CD14-positive monocyte (primary cell): ENCODE results near the gene MORC4. TPM values are rescaled to one million over a fixed set of nuclear protein-coding genes. Genes with fewer than 3 reads are reported as not detected.

Experiments
- DNase-seq, 3 donors: peaks; one replicate each; pipeline ENCODE4 v3.0.0-alpha.2; 2011 to 2022
- H2AFZ ChIP-seq: 2 replicates; pipeline ENCODE4 v1.6.0; 2012; ENCODE audit warnings: mild to moderate bottlenecking, low read depth, low read length, inconsistent platforms; ENCODE audit not compliant: insufficient read depth, poor library complexity, severe bottlenecking
- H3K27ac ChIP-seq, 2 donors: 1 replicate in 1 of 2; 2 replicates in 1 of 2; pipeline ENCODE4 v1.5.1; 2012 to 2013; ENCODE audit warnings: low read length in 2 of 2, control low read depth in 1 of 2, inconsistent platforms in 1 of 2, low read depth in 1 of 2, mild to moderate bottlenecking in 1 of 2
- H3K27me3 ChIP-seq, 2 donors: one replicate each; pipeline versions ENCODE4 v1.6.0 to v1.6.1; 2011 to 2013; ENCODE audit warnings: low read length in 2 of 2; ENCODE audit not compliant: control insufficient read depth in 2 of 2, insufficient read depth in 2 of 2
- H3K36me3 ChIP-seq, 2 donors: replicated peaks in 1 of 2; 1 replicate in 1 of 2; 2 replicates in 1 of 2; pipeline versions ENCODE4 v1.5.1 to v1.6.1; 2012 to 2013; ENCODE audit warnings: low read length in 2 of 2, control low read depth in 1 of 2, inconsistent platforms in 1 of 2, mild to moderate bottlenecking in 1 of 2; ENCODE audit not compliant: insufficient read depth in 2 of 2, control insufficient read depth in 1 of 2
- H3K4me1 ChIP-seq, 2 donors: 1 replicate in 1 of 2; 2 replicates in 1 of 2; pipeline versions ENCODE4 v1.5.1 to v1.6.1; 2012 to 2013; ENCODE audit warnings: low read length in 2 of 2, control low read depth in 1 of 2, inconsistent platforms in 1 of 2, mild to moderate bottlenecking in 1 of 2, moderate library complexity in 1 of 2; ENCODE audit not compliant: insufficient read depth in 2 of 2, control insufficient read depth in 1 of 2
- H3K4me2 ChIP-seq: replicated peaks from 2 replicates; pipeline ENCODE3; 2012; ENCODE audit warnings: low read length, moderate library complexity, mild to moderate bottlenecking; ENCODE audit not compliant: poor library complexity, severe bottlenecking; ENCODE audit errors: extremely low read depth
- H3K4me3 ChIP-seq, 3 experiments: fragments of 200-600 bp in 1 of 3; sonication (generic) in 1 of 3; replicated peaks in 1 of 3; 1 replicate in 2 of 3; 2 replicates in 1 of 3; pipeline ENCODE4 v1.5.1; 2011 to 2013; ENCODE audit warnings: low read length in 3 of 3, mild to moderate bottlenecking in 3 of 3, control low read depth in 2 of 3, low read depth in 2 of 3, inconsistent platforms in 1 of 3, moderate library complexity in 1 of 3
- H3K79me2 ChIP-seq: 2 replicates; pipeline ENCODE4 v1.6.0; 2012; ENCODE audit warnings: mild to moderate bottlenecking, control low read depth, inconsistent platforms, low read length, moderate library complexity; ENCODE audit not compliant: insufficient read depth
- H3K9ac ChIP-seq: 2 replicates; pipeline ENCODE4 v1.6.0; 2017; ENCODE audit warnings: low read length, mild to moderate bottlenecking; ENCODE audit not compliant: insufficient read depth, poor library complexity, severe bottlenecking
- H3K9me3 ChIP-seq, 2 donors: replicated peaks in 1 of 2; 1 replicate in 1 of 2; 2 replicates in 1 of 2; pipeline versions ENCODE4 v1.5.1 to v1.6.1; 2012 to 2013; ENCODE audit warnings: low read length in 2 of 2, control low read depth in 1 of 2; ENCODE audit not compliant: control insufficient read depth in 1 of 2, insufficient read depth in 1 of 2
- H4K20me1 ChIP-seq: 2 replicates; pipeline ENCODE4 v1.6.0; 2012; ENCODE audit warnings: mild to moderate bottlenecking, low read length, control low read depth, moderate library complexity; ENCODE audit not compliant: insufficient read depth
- H3K27ac Mint-ChIP-seq, 7 donors: one replicate each; pipeline ENCODE4 v1.8.0; 2020; ENCODE audit warnings: mild to moderate bottlenecking in 7 of 7, mixed read lengths in 7 of 7, moderate library complexity in 6 of 7, inconsistent platforms in 2 of 7
- H3K27me3 Mint-ChIP-seq, 3 donors: one replicate each; pipeline ENCODE4 v1.8.0; 2021 to 2022; ENCODE audit warnings: low read depth in 3 of 3, mild to moderate bottlenecking in 3 of 3, mixed read lengths in 3 of 3, moderate library complexity in 3 of 3, inconsistent platforms in 1 of 3
- H3K36me3 Mint-ChIP-seq, 2 donors: one replicate each; pipeline ENCODE4 v1.8.0; 2020; ENCODE audit warnings: mixed read lengths in 2 of 2, inconsistent platforms in 1 of 2, mild to moderate bottlenecking in 1 of 2
- H3K4me1 Mint-ChIP-seq: one replicate; pipeline ENCODE4 v1.8.0; 2020; ENCODE audit warnings: mild to moderate bottlenecking, mixed read lengths
- H3K4me3 Mint-ChIP-seq, 2 donors: one replicate each; pipeline ENCODE4 v1.8.0; 2020; ENCODE audit warnings: mild to moderate bottlenecking in 2 of 2, mixed read lengths in 2 of 2, moderate library complexity in 1 of 2
- H3K9me3 Mint-ChIP-seq, 7 donors: one replicate each; pipeline ENCODE4 v1.8.0; 2020 to 2022; ENCODE audit warnings: mixed read lengths in 7 of 7, mild to moderate bottlenecking in 6 of 7, moderate library complexity in 6 of 7, inconsistent platforms in 2 of 7
- WGBS: methylation state at CpG from one replicate; pipeline ENCODE4 v1.1.5; 2013; ENCODE audit warnings: missing lambda C conversion rate; ENCODE audit not compliant: insufficient coverage; 5-methylcytosine and 5-hydroxymethylcytosine counted together
- intact Hi-C, 2 donors: fragments of 100-400 bp; cut with micrococcal nuclease; formaldehyde crosslinking; loops; one replicate each; pipeline versions ENCODE4 v1.15.0 to v1.15.1; 2023
- polyA plus RNA-seq, 3 donors: library from polyadenylated mRNA; depleted of rRNA in 1 of 3; unstranded in 2 of 3; stranded (reverse) in 1 of 3; fragments of 300-500 nt in 2 of 3; fragments of >200 nt in 1 of 3; fragmentation: Illumina TruSeq in 2 of 3; gene quantifications; 1 replicate in 2 of 3; 2 replicates in 1 of 3; pipeline ENCODE4 v1.2.3, GENCODE V29; 2012 to 2021
- TF ChIP-seq, protein P1 (sequence below): fragments of 200-600 bp; IDR thresholded peaks from one replicate; pipeline ENCODE4 v1.8.0; 2022; ENCODE audit warnings: antibody characterized with exemption, mild to moderate bottlenecking

The MORC4 gene
- polyA plus RNA-seq, 3 donors = 0.06 to 0.23 (median 0.10) TPM

DNA sequence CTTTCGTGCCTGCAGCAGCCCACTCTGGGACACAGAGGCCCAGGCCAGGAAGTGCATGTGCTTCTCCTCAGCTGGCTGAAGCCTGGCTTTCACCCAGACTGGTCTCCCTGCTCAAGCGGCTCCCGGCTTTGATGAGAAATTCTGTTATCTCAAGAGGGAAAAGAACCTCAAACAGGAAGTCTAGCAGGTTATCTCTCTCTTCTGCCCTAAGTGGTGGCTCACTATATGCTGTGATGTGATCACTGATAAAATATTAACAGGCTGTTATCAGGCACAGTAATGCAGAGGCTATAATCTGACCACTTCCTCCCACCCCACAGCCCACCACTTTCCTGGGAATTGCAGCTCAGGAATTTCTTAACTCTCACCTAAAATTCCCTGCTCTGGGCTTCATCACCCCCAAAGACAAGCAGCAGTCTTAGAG, 66.5 kb downstream of the MORC4 start:
- no peak overlapping the region for H3K4me3 ChIP-seq
- intact Hi-C loops = no loop called here
- H3K27me3 Mint-ChIP-seq = peaks cover 0 to 3% (median 2%) of the 10 kb centered on the region in 3 donors
- H3K27ac Mint-ChIP-seq = no peak overlapping the region
- H3K9me3 Mint-ChIP-seq = no peaks in the 10 kb centered on the region
- H3K4me2 ChIP-seq = no peak overlapping the region
- 0% methylated on average over 1 of the region's 3 CpGs for WGBS
- no peaks in the 10 kb centered on the region for H3K36me3 Mint-ChIP-seq
- H3K79me2 ChIP-seq = no peaks in the 10 kb centered on the region
- no peak overlapping the region for H3K4me3 Mint-ChIP-seq
- H4K20me1 ChIP-seq = no peaks in the 10 kb centered on the region
- H3K4me1 Mint-ChIP-seq = peaks cover 2% of the 10 kb centered on the region
- H2AFZ ChIP-seq = no peak overlapping the region
- no peak for DNase-seq
- no peaks in the 10 kb centered on the region for H3K27me3 ChIP-seq
- TF ChIP-seq, protein P1, sequence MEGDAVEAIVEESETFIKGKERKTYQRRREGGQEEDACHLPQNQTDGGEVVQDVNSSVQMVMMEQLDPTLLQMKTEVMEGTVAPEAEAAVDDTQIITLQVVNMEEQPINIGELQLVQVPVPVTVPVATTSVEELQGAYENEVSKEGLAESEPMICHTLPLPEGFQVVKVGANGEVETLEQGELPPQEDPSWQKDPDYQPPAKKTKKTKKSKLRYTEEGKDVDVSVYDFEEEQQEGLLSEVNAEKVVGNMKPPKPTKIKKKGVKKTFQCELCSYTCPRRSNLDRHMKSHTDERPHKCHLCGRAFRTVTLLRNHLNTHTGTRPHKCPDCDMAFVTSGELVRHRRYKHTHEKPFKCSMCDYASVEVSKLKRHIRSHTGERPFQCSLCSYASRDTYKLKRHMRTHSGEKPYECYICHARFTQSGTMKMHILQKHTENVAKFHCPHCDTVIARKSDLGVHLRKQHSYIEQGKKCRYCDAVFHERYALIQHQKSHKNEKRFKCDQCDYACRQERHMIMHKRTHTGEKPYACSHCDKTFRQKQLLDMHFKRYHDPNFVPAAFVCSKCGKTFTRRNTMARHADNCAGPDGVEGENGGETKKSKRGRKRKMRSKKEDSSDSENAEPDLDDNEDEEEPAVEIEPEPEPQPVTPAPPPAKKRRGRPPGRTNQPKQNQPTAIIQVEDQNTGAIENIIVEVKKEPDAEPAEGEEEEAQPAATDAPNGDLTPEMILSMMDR = no peak
- H3K9ac ChIP-seq = no peak overlapping the region
- no peaks in the 10 kb centered on the region for H3K36me3 ChIP-seq
- no peaks in the 10 kb centered on the region for H3K9me3 ChIP-seq
- no peak overlapping the region for H3K27ac ChIP-seq
- no peaks in the 10 kb centered on the region for H3K4me1 ChIP-seq

DNA sequence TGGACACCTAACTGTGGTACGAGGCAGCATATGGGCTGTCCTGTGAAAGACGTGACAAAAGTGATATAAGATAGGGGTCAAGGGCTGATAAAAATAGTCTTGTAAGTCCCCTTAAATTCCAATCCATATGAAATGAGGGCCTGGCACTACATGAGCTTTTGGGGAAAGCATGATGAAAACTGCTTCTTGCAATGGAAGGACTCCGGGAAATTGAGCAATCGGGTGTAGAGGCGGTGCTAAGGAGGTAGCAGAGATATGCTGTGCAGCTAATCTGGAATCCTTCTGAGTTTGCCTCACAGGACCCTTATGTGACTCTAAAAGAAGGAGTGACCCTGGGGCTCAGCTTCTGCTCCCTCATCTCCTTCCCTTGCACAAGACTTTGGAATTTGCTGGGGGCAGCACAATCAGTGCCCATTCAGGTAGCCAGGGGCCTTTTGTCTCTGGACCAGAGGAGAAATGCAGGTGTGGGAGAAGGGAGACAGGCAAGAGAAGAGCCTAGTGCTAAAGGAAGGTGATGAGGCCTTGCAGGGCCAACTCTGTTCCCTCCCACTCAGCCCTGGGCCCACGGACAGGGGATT, 67.0 kb downstream of the MORC4 start:
- Mint-ChIP-seq H3K36me3 (no peaks in the 10 kb centered on the region), H3K4me3 (no peak overlapping the region), H3K27me3 (peaks cover 0 to 3% (median 2%) of the 10 kb centered on the region in 3 donors)

More for the DNA sequence above, 67.0 kb downstream of the MORC4 start:
- H3K36me3 ChIP-seq = no peaks in the 10 kb centered on the region
- H3K4me1 ChIP-seq = no peaks in the 10 kb centered on the region
- Mint-ChIP-seq H3K4me1 (peaks cover 2% of the 10 kb centered on the region), H3K27ac (peak overlapping the region in 1 of 7 donors; percentile 36), H3K9me3 (no peaks in the 10 kb centered on the region)
- TF ChIP-seq, protein P1 = no peak
- DNase-seq = no peak
- no peak overlapping the region for H2AFZ ChIP-seq
- H3K9ac ChIP-seq = no peak overlapping the region
- H3K27ac ChIP-seq = no peak overlapping the region
- H4K20me1 ChIP-seq = no peaks in the 10 kb centered on the region
- no peaks in the 10 kb centered on the region for H3K27me3 ChIP-seq
- H3K9me3 ChIP-seq = no peaks in the 10 kb centered on the region
- H3K4me3 ChIP-seq = no peak overlapping the region
- H3K4me2 ChIP-seq = no peak overlapping the region
- 12% methylated on average over 4 of the region's 6 CpGs for WGBS
- no peaks in the 10 kb centered on the region for H3K79me2 ChIP-seq
- intact Hi-C loops = no loop called here
